ENCODE data around the gene ASAP3.

DNA sequence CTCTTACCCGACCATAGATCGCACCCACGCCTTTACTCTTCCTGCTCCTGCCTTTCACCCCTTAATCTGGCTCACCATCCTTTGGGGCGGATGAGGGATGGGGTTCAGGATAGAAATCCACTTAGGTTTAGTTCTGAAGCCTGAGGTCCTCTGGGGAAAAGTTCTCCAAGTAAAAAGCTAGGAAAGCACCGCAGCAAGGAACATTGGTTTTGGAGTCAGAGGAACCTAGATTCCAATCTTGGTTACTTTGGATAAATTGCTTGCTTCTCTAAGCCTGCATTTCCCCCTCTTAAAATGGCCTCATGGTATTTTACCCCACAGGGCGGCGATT, 988 bp upstream of the ASAP3 start:
- no peak for TF ChIP-seq YY1 (tag by site-specific recombination; IDR thresholded peaks at IDR 0.05)
- no peak for TF ChIP-seq ZNF426 (tag by site-specific recombination; IDR thresholded peaks at IDR 0.05)
- TF ChIP-seq, protein P1, sequence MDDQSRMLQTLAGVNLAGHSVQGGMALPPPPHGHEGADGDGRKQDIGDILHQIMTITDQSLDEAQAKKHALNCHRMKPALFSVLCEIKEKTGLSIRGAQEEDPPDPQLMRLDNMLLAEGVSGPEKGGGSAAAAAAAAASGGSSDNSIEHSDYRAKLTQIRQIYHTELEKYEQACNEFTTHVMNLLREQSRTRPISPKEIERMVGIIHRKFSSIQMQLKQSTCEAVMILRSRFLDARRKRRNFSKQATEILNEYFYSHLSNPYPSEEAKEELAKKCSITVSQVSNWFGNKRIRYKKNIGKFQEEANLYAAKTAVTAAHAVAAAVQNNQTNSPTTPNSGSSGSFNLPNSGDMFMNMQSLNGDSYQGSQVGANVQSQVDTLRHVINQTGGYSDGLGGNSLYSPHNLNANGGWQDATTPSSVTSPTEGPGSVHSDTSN (CRISPR knock-in tag; IDR thresholded peaks at IDR 0.05): no peak
- TF ChIP-seq ZNF211 (tag by site-specific recombination; IDR thresholded peaks at IDR 0.05; ENCODE audit: low read depth): no peak
- TF ChIP-seq, protein P2, sequence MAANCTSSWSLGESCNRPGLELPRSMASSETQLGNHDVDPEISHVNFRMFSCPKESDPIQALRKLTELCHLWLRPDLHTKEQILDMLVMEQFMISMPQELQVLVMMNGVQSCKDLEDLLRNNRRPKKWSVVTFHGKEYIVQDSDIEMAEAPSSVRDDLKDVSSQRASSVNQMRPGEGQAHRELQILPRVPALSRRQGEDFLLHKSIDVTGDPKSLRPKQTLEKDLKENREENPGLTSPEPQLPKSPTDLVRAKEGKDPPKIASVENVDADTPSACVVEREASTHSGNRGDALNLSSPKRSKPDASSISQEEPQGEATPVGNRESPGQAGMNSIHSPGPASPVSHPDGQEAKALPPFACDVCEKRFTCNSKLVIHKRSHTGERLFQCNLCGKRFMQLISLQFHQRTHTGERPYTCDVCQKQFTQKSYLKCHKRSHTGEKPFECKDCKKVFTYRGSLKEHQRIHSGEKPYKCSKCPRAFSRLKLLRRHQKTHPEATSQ (tag by site-specific recombination; IDR thresholded peaks at IDR 0.05): no peak
- TF ChIP-seq ZNF292 (tag by site-specific recombination; IDR thresholded peaks at IDR 0.05; ENCODE audit: borderline replicate concordance, low read depth): no peak
- TF ChIP-seq ZNF311 (tag by site-specific recombination; IDR thresholded peaks at IDR 0.05; ENCODE audit: borderline replicate concordance): no peak
- TF ChIP-seq ZNF138 (tag by site-specific recombination; IDR thresholded peaks at IDR 0.05; ENCODE audit: borderline replicate concordance): no peak
- TF ChIP-seq, protein P3, sequence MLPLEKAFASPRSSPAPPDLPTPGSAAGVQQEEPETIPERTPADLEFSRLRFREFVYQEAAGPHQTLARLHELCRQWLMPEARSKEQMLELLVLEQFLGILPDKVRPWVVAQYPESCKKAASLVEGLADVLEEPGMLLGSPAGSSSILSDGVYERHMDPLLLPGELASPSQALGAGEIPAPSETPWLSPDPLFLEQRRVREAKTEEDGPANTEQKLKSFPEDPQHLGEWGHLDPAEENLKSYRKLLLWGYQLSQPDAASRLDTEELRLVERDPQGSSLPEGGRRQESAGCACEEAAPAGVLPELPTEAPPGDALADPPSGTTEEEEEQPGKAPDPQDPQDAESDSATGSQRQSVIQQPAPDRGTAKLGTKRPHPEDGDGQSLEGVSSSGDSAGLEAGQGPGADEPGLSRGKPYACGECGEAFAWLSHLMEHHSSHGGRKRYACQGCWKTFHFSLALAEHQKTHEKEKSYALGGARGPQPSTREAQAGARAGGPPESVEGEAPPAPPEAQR (tag by site-specific recombination; IDR thresholded peaks at IDR 0.05): no peak
- TF ChIP-seq ZNF274 (IDR thresholded peaks at IDR 0.05; ENCODE audit: low read length): no peak
- no peak for TF ChIP-seq ZNF274 (tag by site-specific recombination; IDR thresholded peaks at IDR 0.05; ENCODE audit: borderline replicate concordance)
- TF ChIP-seq, protein P4, sequence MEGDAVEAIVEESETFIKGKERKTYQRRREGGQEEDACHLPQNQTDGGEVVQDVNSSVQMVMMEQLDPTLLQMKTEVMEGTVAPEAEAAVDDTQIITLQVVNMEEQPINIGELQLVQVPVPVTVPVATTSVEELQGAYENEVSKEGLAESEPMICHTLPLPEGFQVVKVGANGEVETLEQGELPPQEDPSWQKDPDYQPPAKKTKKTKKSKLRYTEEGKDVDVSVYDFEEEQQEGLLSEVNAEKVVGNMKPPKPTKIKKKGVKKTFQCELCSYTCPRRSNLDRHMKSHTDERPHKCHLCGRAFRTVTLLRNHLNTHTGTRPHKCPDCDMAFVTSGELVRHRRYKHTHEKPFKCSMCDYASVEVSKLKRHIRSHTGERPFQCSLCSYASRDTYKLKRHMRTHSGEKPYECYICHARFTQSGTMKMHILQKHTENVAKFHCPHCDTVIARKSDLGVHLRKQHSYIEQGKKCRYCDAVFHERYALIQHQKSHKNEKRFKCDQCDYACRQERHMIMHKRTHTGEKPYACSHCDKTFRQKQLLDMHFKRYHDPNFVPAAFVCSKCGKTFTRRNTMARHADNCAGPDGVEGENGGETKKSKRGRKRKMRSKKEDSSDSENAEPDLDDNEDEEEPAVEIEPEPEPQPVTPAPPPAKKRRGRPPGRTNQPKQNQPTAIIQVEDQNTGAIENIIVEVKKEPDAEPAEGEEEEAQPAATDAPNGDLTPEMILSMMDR (tag by site-specific recombination; IDR thresholded peaks at IDR 0.05): no peak
- TF ChIP-seq TRIM28 (IDR thresholded peaks at IDR 0.05; ENCODE audit: borderline replicate concordance, low read length): no peak
- TF ChIP-seq, protein P5, sequence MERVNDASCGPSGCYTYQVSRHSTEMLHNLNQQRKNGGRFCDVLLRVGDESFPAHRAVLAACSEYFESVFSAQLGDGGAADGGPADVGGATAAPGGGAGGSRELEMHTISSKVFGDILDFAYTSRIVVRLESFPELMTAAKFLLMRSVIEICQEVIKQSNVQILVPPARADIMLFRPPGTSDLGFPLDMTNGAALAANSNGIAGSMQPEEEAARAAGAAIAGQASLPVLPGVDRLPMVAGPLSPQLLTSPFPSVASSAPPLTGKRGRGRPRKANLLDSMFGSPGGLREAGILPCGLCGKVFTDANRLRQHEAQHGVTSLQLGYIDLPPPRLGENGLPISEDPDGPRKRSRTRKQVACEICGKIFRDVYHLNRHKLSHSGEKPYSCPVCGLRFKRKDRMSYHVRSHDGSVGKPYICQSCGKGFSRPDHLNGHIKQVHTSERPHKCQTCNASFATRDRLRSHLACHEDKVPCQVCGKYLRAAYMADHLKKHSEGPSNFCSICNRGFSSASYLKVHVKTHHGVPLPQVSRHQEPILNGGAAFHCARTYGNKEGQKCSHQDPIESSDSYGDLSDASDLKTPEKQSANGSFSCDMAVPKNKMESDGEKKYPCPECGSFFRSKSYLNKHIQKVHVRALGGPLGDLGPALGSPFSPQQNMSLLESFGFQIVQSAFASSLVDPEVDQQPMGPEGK (tag by site-specific recombination; IDR thresholded peaks at IDR 0.05): no peak
